ENCODE measurements around the gene MFSD2B. TPM values are rescaled to one million over a fixed set of nuclear protein-coding genes. Genes with fewer than 3 reads are reported as not detected.

The MFSD2B gene
- total and polyA plus RNA-seq, 10 of the 15 experiments (the other 5 are each of a cell fraction or from before 2014, with no cell fraction given): 0.07 to 0.51 (median 0.16) TPM; not detected in 4

- peaks cover 0 to 8% of the 10 kb centered on the region in 2 experiments; a peak in 3 of 4 replicates for H3K36me3 ChIP-seq (ENCODE audit: control insufficient read depth in 2 of 2, insufficient read depth in 2 of 2, low read length in 1 of 2)
- no peaks in the 10 kb centered on the region for H4K20me1 ChIP-seq (ENCODE audit: control insufficient read depth, insufficient read depth)
- H3K4me1 ChIP-seq (ENCODE audit: control insufficient read depth, insufficient read depth, low read length): no peaks in the 10 kb centered on the region
- ATAC-seq (no peak), FAIRE-seq (no peak), DNase-seq (ENCODE audit: low read depth, low spot score) (no peak)
- H3K9ac ChIP-seq (ENCODE audit: control insufficient read depth, insufficient read depth, low read length): no peak overlapping the region
- H3K4me3 ChIP-seq: no peak overlapping the region
- ChIA-PET RAD21 (ENCODE audit: unreplicated experiment) (no interaction called here), SMC1A (ENCODE audit: uncharacterized antibody, unreplicated experiment) (no interaction called here), POLR2A (no interaction called here), CTCF (interaction anchor here (0.6 kb wide), 1 partner anchor 90 kb away, joined by 3 read pairs; no protein-coding TSS in a partner anchor)
- no peak overlapping the region for H3K27ac ChIP-seq (ENCODE audit: control insufficient read depth, insufficient read depth)
- in situ Hi-C loops (cut with MboI) (no loop called here), intact Hi-C loops (cut with micrococcal nuclease; ENCODE audit: unreplicated experiment) (loop anchor here (2.0 kb wide), 1 partner anchor 65 kb away; the partner anchor contains the start of gene TP53I3)
- WGBS (ENCODE audit: insufficient coverage, insufficient replicate concordance, low lambda C conversion rate, missing lambda C conversion rate): 88% methylated on average over 1 of the region's 4 CpGs
- no peak overlapping the region for H2AFZ ChIP-seq (ENCODE audit: control insufficient read depth, low read depth, low read length)
- no peaks in the 10 kb centered on the region for H3K79me2 ChIP-seq (ENCODE audit: control insufficient read depth, insufficient read depth, low read length)
- H3K27me3 ChIP-seq (replicated peaks in 1 of 2; ENCODE audit: control insufficient read depth in 2 of 2, insufficient read depth in 2 of 2, low read length in 1 of 2): no peaks in the 10 kb centered on the region
- no peaks in the 10 kb centered on the region for H3K9me3 ChIP-seq (replicated peaks; ENCODE audit: control insufficient read depth, insufficient read depth, low read length)
- no peak overlapping the region for H3K4me2 ChIP-seq (ENCODE audit: control insufficient read depth, insufficient read depth)
- no TSS peak for BruUV-seq (replicated peaks)
- TF ChIP-seq NR2C2 (IDR thresholded peaks at IDR 0.05; ENCODE audit: borderline replicate concordance, control insufficient read depth, insufficient read length, low read depth): no peak
- TF ChIP-seq CUX1 (IDR thresholded peaks at IDR 0.05; ENCODE audit: insufficient replicate concordance, low read depth, low read length): no peak
- no peak for TF ChIP-seq CHD4 (IDR thresholded peaks at IDR 0.05)
- no peak for TF ChIP-seq RUNX3 (IDR thresholded peaks at IDR 0.05; ENCODE audit: low read length)
- no peak for TF ChIP-seq HDAC2 (IDR thresholded peaks at IDR 0.05)
- no peak for TF ChIP-seq SPI1 (IDR thresholded peaks at IDR 0.05; ENCODE audit: borderline replicate concordance, insufficient read depth, low read depth, low read length)
- TF ChIP-seq PAX5 (IDR thresholded peaks at IDR 0.05; ENCODE audit: borderline replicate concordance, low read depth, low read length): no peak
- no peak for TF ChIP-seq PKNOX1 (IDR thresholded peaks at IDR 0.05)
- no peak for TF ChIP-seq ZNF207 (IDR thresholded peaks at IDR 0.05; ENCODE audit: borderline replicate concordance)
- TF ChIP-seq EED (IDR thresholded peaks at IDR 0.05; ENCODE audit: low read depth): no peak
- no peak for TF ChIP-seq IKZF2 (IDR thresholded peaks at IDR 0.05)
- TF ChIP-seq SREBF2 (IDR thresholded peaks at IDR 0.05; ENCODE audit: low read length): no peak
- TF ChIP-seq STAT1 (conservative IDR thresholded peaks at IDR 0.05): no peak
- no peak for TF ChIP-seq EP300 (IDR thresholded peaks at IDR 0.05; ENCODE audit: borderline replicate concordance in 1 of 2, control insufficient read depth in 1 of 2, low read depth in 2 of 2, low read length in 2 of 2)
- no peak for TF ChIP-seq CBFB (IDR thresholded peaks at IDR 0.05; ENCODE audit: low read depth)
- no peak for TF ChIP-seq CEBPB (IDR thresholded peaks at IDR 0.05; ENCODE audit: borderline replicate concordance in 1 of 2, low read depth in 2 of 2, low read length in 2 of 2)
- TF ChIP-seq DPF2 (IDR thresholded peaks at IDR 0.05): no peak
- no peak for TF ChIP-seq STAT3 (IDR thresholded peaks at IDR 0.05; ENCODE audit: low read depth, low read length)
Observed at GRCh38 chr2:24020244-24020643, 10.4 kb downstream of the MFSD2B start.
